GM19239 (cell line): ENCODE measurements around the gene ETFDH.
"Not testable (repeated sequence)": the region's sequence is repeated elsewhere in the genome, so short reads cannot be mapped to it uniquely, and the experiment has no call there.

Experiments
- DNase-seq: peaks from one replicate; pipeline ENCODE4 v3.0.0; 2011; ENCODE audit warnings: low spot score; ENCODE audit not compliant: insufficient read length
- FAIRE-seq: peaks from 2 replicates; lab custom pipeline; 2011; peaks lifted over from hg19 to GRCh38; lab: Jason Lieb, UNC

ETFDH gene

GRCh38 chr4:158676076-158676475 is 4.0 kb downstream of the ETFDH start:
- DNase-seq: no peak
- FAIRE-seq: no peak

GRCh38 chr4:158678767-158679166 is 6.7 kb downstream of the ETFDH start:
- FAIRE-seq (no peak), DNase-seq (no peak)

- no peak for DNase-seq
- no peak for FAIRE-seq
Measured at GRCh38 chr4:158681629-158682028, 9.5 kb downstream of the ETFDH start.

- DNase-seq (no peak), FAIRE-seq (no peak)
Measured at GRCh38 chr4:158682066-158682465, 10.0 kb downstream of the ETFDH start.

- DNase-seq: no peak
- no peak for FAIRE-seq
Measured at GRCh38 chr4:158688813-158689212, 16.7 kb downstream of the ETFDH start.

- no peak for DNase-seq
- FAIRE-seq: no peak
Measured at GRCh38 chr4:158704274-158704673, 32.2 kb downstream of the ETFDH start.

GRCh38 chr4:158710814-158711213 is 38.7 kb downstream of the ETFDH start:
- DNase-seq: no peak
- no peak for FAIRE-seq

GRCh38 chr4:158712622-158713021 is 40.5 kb downstream of the ETFDH start:
- DNase-seq, FAIRE-seq: not testable (repeated sequence)

GRCh38 chr4:158714937-158715336 is 42.8 kb downstream of the ETFDH start:
- DNase-seq: no peak
- FAIRE-seq: no peak

- DNase-seq: no peak
- FAIRE-seq: peak; percentile 4
Measured at GRCh38 chr4:158715802-158716201, 43.7 kb downstream of the ETFDH start.

- peak; percentile 86 for FAIRE-seq
- DNase-seq: no peak
Measured at GRCh38 chr4:158721680-158722079, 49.6 kb downstream of the ETFDH start.

GRCh38 chr4:158722291-158722916 is 50.3 kb downstream of the ETFDH start:
- DNase-seq (no peak), FAIRE-seq (no peak)

- FAIRE-seq: peak; percentile 93
- peak; percentile 63 for DNase-seq
Measured at GRCh38 chr4:158722917-158723793, 51.1 kb downstream of the ETFDH start, which contains the start of gene PPID. TSS of gene PPID (minus strand) at chr4:158723396. CDS start at chr4:158723288, 108 bp downstream.

GRCh38 chr4:158724637-158725036 is 52.5 kb downstream of the ETFDH start:
- no peak for DNase-seq
- peak; percentile 45 for FAIRE-seq

- no peak for DNase-seq
- FAIRE-seq: no peak
Measured at GRCh38 chr4:158726633-158727032, 54.5 kb downstream of the ETFDH start.

GRCh38 chr4:158728236-158728635 is 56.1 kb downstream of the ETFDH start:
- FAIRE-seq: no peak
- no peak for DNase-seq

- DNase-seq: peak; percentile 28
Measured at GRCh38 chr4:158729716-158730559, 57.8 kb downstream of the ETFDH start.

GRCh38 chr4:158738866-158739265 is 66.8 kb downstream of the ETFDH start:
- FAIRE-seq: no peak
- DNase-seq: no peak

More at GRCh38 chr4:158729716-158730559, 57.8 kb downstream of the ETFDH start:
- peak; percentile 94 for FAIRE-seq

- no peak for DNase-seq
- FAIRE-seq: no peak
Measured at GRCh38 chr4:158739600-158739999, 67.5 kb downstream of the ETFDH start.

- FAIRE-seq (no peak), DNase-seq (no peak)
Measured at GRCh38 chr4:158741326-158742021, 69.4 kb downstream of the ETFDH start.
